Panc1 (cell line): ENCODE results near the gene KRT26.

Source experiments
- CTCF ChIP-seq: fragments of 450-650 bp; IDR thresholded peaks from 2 replicates; pipeline ENCODE4 v1.5.1; 2017; ENCODE audit warnings: mild to moderate bottlenecking
- POLR2AphosphoS5 ChIP-seq: IDR thresholded peaks from 2 replicates; pipeline ENCODE4 v1.6.1; 2012; ENCODE audit warnings: mild to moderate bottlenecking, low read depth, low read length, moderate library complexity

GRCh38 chr17:40813804-40814203 lies 41.8 kb upstream of the KRT26 start:
- TF ChIP-seq CTCF (no peak), POLR2AphosphoS5 (no peak)
